Psoas muscle (tissue), 8 donors: ENCODE data around the gene NOTCH3. TPM values are rescaled to one million over a fixed set of nuclear protein-coding genes. Genes with fewer than 3 reads are reported as not detected.

Experiments used
- ATAC-seq, 4 donors: fragments of 200-7000 bp; cut with Tn5 transposase; one replicate each; pipeline ENCODE4 v1.9.1; 2020; ENCODE audit warnings: moderate library complexity in 3 of 4, mild to moderate bottlenecking in 2 of 4
- DNase-seq, 2 donors: peaks; one replicate each; pipeline ENCODE4 v3.0.0-alpha.2; 2020
- H3K27ac ChIP-seq: fragments of 200-600 bp; one replicate; pipeline ENCODE4 v1.8.0; 2022
- H3K27me3 ChIP-seq, 3 donors: fragments of 200-600 bp in 1 of 3; one replicate each; pipeline versions ENCODE4 v1.6.1 to v1.8.0; 2013 to 2022; ENCODE audit warnings: low read length in 2 of 3, mild to moderate bottlenecking in 2 of 3, moderate library complexity in 1 of 3; ENCODE audit not compliant: insufficient read depth in 3 of 3
- H3K36me3 ChIP-seq, 2 donors: fragments of 200-600 bp in 1 of 2; one replicate each; pipeline versions ENCODE4 v1.6.1 to v1.8.0; 2013 to 2022; ENCODE audit warnings: low read depth in 1 of 2, mild to moderate bottlenecking in 1 of 2, moderate library complexity in 1 of 2; ENCODE audit not compliant: insufficient read depth in 1 of 2
- H3K4me1 ChIP-seq: fragments of 200-600 bp; one replicate; pipeline ENCODE4 v1.8.0; 2022
- H3K4me3 ChIP-seq: fragments of 200-600 bp; one replicate; pipeline ENCODE4 v1.8.0; 2022; ENCODE audit warnings: mild to moderate bottlenecking
- H3K9me3 ChIP-seq: fragments of 200-600 bp; one replicate; pipeline ENCODE4 v1.8.0; 2022
- WGBS, 3 donors: extraction: QIAGEN DNeasy Blood & Tissue Kit; methylation state at CpG; one replicate each; pipeline versions ENCODE4 v1.1.6 to v1.1.7; 2013; 5-methylcytosine and 5-hydroxymethylcytosine counted together
- intact Hi-C, 2 donors: fragments of 100-400 bp; cut with DNase I; formaldehyde crosslinking; loops; one replicate each; pipeline versions ENCODE4 v1.11.0 to v1.14.2; 2022
- polyA plus RNA-seq, 3 donors: library from polyadenylated mRNA; stranded (reverse); fragments of 200-250 nt; gene quantifications; one replicate each; pipeline ENCODE4 v1.2.3, GENCODE V29; 2013
- total RNA-seq, 4 donors: library from RNA; stranded (reverse); fragmentation: NEBNext Ultra II Directional in 2 of 4; extraction: Animal tissue kit (Norgen Biotek cat#: 25700) in 2 of 4; gene quantifications; one replicate each; pipeline versions ENCODE4 v1.2.1 to v1.2.4, GENCODE V29; 2021 to 2023
- TF ChIP-seq, protein P1 (sequence below): fragments of 200-600 bp; IDR thresholded peaks from one replicate; pipeline ENCODE4 v1.8.0; 2022; ENCODE audit warnings: antibody characterized with exemption
- donor health status: healthy with polysubstance abuse.
- donor health status: DM: no; HTN: no; CAD: no; lungs with moderate emphysema.
- donor health status: Bipolar disorder and iron deficiency.
- donor health status: healthy.
- donor health status: DM: yes; HTN: yes; CAD: no.
- donor health status: DM: no; HTN: no; CAD: no.
- donor health status: DM: no; HTN: no; CAD: no.
- donor health status: DM: yes; HTN: yes; CAD: no.

Gene NOTCH3
- total and polyA plus RNA-seq, 7 donors: 8.2 to 80.8 (median 29.4) TPM

DNA sequence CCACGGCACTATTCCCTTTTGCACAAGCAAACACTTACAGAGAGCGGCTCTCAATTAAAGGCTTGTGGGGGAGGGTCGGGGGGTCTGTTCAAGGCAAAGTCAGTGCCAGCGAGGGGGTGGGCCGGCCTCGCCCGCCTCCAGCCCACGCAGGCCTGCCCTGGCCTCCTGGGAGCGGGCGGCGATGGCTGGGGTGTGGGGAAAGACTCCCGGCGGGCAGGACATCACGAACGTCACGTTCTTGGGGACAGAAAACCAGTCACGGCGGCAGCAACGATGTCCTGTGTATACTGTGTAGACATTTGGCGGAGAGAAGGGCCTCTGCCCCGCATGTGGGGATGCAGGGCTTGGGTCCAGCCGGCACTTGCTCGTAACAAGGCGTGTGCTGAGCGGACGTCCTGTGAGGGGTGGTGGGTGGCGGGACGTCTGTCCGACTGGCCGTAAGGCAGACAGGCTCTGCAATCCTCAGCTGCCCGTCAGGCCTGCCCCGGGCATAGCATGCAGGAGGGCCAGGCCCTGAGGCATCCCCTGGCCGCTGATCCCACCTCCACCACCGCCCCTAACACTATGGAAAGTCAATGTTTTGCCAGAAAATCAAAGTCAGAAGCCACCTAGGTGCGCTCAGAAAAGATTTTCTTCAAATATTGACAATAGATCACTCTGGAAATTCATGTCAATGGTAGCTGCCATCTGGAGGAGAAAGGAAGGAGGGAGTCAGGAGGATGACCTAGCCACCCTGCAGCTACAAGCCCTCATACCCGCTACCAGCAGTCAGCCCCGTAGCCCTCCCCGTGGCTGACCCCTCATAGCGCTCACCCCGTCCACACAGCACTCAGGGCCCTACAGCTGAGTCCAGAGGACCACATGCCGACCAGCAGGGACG is 37.2 kb upstream of the NOTCH3 start:
- WGBS, 3 donors: 88 to 91% (median 88%) methylated on average over 42 of the region's 42 CpGs
- no peaks in the 10 kb centered on the region for H3K4me1 ChIP-seq
- H3K27ac ChIP-seq: peak overlapping the region; percentile 60
- peaks cover 10 to 70% of the 10 kb centered on the region in 2 donors for H3K36me3 ChIP-seq
- intact Hi-C loops: no loop called here
- ATAC-seq (peak in 2 of 4 donors; percentile 7 to 9), DNase-seq (no peak)
- TF ChIP-seq, protein P1, sequence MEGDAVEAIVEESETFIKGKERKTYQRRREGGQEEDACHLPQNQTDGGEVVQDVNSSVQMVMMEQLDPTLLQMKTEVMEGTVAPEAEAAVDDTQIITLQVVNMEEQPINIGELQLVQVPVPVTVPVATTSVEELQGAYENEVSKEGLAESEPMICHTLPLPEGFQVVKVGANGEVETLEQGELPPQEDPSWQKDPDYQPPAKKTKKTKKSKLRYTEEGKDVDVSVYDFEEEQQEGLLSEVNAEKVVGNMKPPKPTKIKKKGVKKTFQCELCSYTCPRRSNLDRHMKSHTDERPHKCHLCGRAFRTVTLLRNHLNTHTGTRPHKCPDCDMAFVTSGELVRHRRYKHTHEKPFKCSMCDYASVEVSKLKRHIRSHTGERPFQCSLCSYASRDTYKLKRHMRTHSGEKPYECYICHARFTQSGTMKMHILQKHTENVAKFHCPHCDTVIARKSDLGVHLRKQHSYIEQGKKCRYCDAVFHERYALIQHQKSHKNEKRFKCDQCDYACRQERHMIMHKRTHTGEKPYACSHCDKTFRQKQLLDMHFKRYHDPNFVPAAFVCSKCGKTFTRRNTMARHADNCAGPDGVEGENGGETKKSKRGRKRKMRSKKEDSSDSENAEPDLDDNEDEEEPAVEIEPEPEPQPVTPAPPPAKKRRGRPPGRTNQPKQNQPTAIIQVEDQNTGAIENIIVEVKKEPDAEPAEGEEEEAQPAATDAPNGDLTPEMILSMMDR: no peak
- H3K27me3 ChIP-seq: no peaks in the 10 kb centered on the region
- H3K9me3 ChIP-seq: no peaks in the 10 kb centered on the region
- H3K4me3 ChIP-seq: no peak overlapping the region

DNA sequence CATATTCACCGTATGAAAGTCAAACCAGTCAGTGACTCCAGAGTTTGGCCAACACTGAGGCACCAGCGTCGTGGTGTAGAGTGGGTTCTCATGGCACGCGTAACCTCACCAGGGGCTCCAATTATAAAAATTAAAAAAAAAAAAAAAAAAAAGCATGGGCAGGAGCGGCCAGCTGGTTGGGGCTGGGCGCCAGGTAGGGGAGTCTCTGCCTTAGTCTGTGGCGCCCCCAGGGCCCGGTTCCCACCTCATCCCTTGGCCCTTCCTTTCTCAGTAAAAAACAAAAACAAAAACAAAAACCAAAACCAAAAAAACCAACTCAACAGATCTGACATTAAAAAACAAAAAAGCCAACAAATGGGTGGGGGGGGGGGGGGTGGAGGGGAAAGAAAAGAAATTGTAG is 36.1 kb upstream of the NOTCH3 start:
- peaks cover 3% of the 10 kb centered on the region for H3K4me1 ChIP-seq
- TF ChIP-seq, protein P1: no peak
- 84 to 89% (median 86%) methylated on average over 9 of the region's 9 CpGs for WGBS, 3 donors
- no peak overlapping the region for H3K27ac ChIP-seq
- DNase-seq (no peak), ATAC-seq (no peak)
- H3K36me3 ChIP-seq: peaks cover 10 to 61% of the 10 kb centered on the region in 2 donors
- intact Hi-C loops: no loop called here
- H3K27me3 ChIP-seq: peaks cover 0 to 10% (median 0%) of the 10 kb centered on the region in 3 donors
- no peak overlapping the region for H3K4me3 ChIP-seq
- no peaks in the 10 kb centered on the region for H3K9me3 ChIP-seq

DNA sequence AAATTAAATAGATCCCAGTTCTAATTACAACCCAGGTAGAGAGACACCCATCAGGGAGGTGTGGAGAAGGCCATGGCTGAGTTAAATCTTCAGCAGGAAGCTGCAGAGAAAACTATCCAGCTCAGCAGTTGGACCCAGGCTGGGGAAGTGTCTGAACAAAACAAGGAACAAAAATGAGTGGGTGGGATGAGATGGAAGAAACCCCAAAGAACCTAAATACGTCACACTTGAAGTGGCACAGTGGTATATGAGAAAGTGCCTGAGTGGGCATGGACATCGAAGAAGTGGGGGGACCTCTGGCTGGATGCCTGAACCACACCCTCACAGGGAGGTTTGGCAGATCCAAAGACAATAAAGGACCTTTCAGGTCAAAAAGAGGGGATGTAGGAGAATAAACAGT is 35.0 kb upstream of the NOTCH3 start:
- ATAC-seq (no peak), DNase-seq (no peak)
- intact Hi-C loops: no loop called here
- Histone ChIP-seq H3K36me3 (peaks cover 10 to 52% of the 10 kb centered on the region in 2 donors), H3K4me1 (peaks cover 3% of the 10 kb centered on the region), H3K27ac (no peak overlapping the region), H3K4me3 (no peak overlapping the region), H3K9me3 (no peaks in the 10 kb centered on the region), H3K27me3 (peaks cover 0 to 14% (median 0%) of the 10 kb centered on the region in 3 donors)
- TF ChIP-seq, protein P1: no peak
- WGBS, 3 donors: 69 to 85% (median 74%) methylated on average over 2 of the region's 2 CpGs

DNA sequence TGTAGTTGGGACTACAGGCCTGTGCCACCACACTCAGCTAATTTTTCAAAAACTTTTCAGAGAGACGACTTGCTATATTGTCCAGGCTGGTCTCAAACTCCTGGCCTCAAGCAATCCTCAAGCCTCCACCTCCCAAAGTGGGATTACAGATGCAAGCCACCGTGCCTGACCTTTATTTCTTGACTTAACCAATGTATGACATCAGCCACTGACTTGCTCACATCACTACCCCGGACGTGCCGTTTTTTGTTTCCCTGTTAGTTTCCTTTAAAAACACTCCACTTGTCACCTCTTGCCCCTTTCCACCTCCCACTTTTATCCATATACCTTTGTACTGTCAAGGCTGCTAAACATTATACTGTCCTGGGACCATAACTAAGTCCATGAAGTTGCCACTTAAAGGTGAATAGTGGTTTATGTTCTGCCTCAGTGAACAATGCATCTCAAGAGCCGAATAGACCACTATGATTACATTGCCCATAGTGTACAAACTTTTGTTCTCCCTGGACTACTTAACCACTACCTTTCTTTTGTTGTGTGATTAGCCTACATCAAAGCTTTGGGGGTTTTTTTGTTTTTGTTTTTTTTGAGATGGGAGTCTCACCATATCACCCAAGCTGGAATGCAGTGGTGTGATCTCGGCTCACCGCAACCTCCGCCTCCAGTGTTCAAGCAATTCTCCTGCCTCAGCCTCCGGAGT is 33.8 kb upstream of the NOTCH3 start:
- H3K9me3 ChIP-seq: no peaks in the 10 kb centered on the region
- TF ChIP-seq, protein P1: no peak
- no peak for ATAC-seq
- intact Hi-C loops: no loop called here
- H3K4me1 ChIP-seq: peaks cover 3% of the 10 kb centered on the region
- 72 to 79% (median 74%) methylated on average over 10 of the region's 10 CpGs for WGBS, 3 donors
- no peak overlapping the region for H3K4me3 ChIP-seq
- peaks cover 0 to 14% (median 0%) of the 10 kb centered on the region in 3 donors for H3K27me3 ChIP-seq
- no peak for DNase-seq
- H3K36me3 ChIP-seq: peaks cover 8 to 40% of the 10 kb centered on the region in 2 donors
- no peak overlapping the region for H3K27ac ChIP-seq
